SK-N-MC (cell line): ENCODE measurements around the gene RELL2.

ENCODE experiments used
- EZH2 ChIP-seq: fragments of 200-600 bp; sonication (generic); IDR thresholded peaks from one replicate; pipeline ENCODE4 v1.6.1; 2017; ENCODE audit warnings: antibody characterized with exemption
- FOXP2 ChIP-seq: optimal IDR thresholded peaks from 2 replicates; pipeline ENCODE3; 2011; ENCODE audit warnings: mild to moderate bottlenecking, moderate library complexity; ENCODE audit not compliant: insufficient read depth; ENCODE audit errors: extremely low read length, control extremely low read depth
- POLR2AphosphoS5 ChIP-seq: IDR thresholded peaks from 2 replicates; pipeline ENCODE4 v1.6.1; 2012; ENCODE audit warnings: mild to moderate bottlenecking, low read depth, low read length, borderline replicate concordance

DNA sequence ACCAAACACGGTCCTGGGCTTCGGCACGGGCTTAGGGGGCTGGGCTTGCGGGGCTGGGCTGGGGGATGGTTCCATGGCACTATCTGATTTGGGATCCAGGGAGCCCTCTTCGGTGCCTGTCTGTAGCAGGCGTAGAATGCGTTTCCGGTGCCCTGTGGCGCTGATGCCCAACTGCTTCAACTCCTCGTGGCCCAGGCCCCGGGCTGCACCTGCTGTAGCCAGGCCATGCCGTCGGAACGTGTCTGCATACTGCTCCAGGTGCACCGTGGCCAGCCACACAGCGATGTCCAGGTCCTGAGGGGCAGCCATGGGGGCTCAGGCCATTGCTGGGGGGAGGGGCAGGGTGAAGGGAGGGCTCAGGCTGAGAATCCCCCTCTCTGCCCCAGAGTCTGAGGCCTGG is 43.4 kb downstream of the RELL2 start:
- TF ChIP-seq POLR2AphosphoS5, result no peak
- no peak for TF ChIP-seq EZH2
- TF ChIP-seq FOXP2, result no peak
